LoVo (cell line): ENCODE measurements around the gene HDAC3.
"Not testable (repeated sequence)": the region's sequence is repeated elsewhere in the genome, so short reads cannot be mapped to it uniquely, and the experiment has no call there.

Source experiments
- DNase-seq: peaks from one replicate; pipeline ENCODE4 v3.0.0-alpha.2; 2016; ENCODE audit warnings: low spot score

The HDAC3 gene

GRCh38 chr5:141634720-141635119, 1.9 kb downstream of the HDAC3 start:
- no peak for DNase-seq

GRCh38 chr5:141633871-141634561, 2.6 kb downstream of the HDAC3 start:
- no peak for DNase-seq

GRCh38 chr5:141632650-141633049, 4.0 kb downstream of the HDAC3 start:
- no peak for DNase-seq

- DNase-seq: no peak
Measured at GRCh38 chr5:141630570-141631140, 6.0 kb downstream of the HDAC3 start.

- DNase-seq: no peak
Measured at GRCh38 chr5:141628175-141628788, 8.4 kb downstream of the HDAC3 start.

GRCh38 chr5:141623611-141624010, 13.0 kb downstream of the HDAC3 start:
- DNase-seq: no peak

GRCh38 chr5:141623186-141623585, 13.5 kb downstream of the HDAC3 start:
- DNase-seq: no peak

- peak; percentile 96 for DNase-seq
Measured at GRCh38 chr5:141618804-141619554, 17.7 kb downstream of the HDAC3 start, which contains the start of gene DIAPH1. Gene DIAPH1, minus strand, starts transcription at chr5:141619000. Its CDS starts 86 bp downstream, at chr5:141618914.

GRCh38 chr5:141618030-141618803, 18.4 kb downstream of the HDAC3 start:
- DNase-seq: peak; percentile 80

GRCh38 chr5:141617682-141618029, 19.0 kb downstream of the HDAC3 start:
- DNase-seq: no peak

GRCh38 chr5:141617128-141617527, 19.5 kb downstream of the HDAC3 start:
- DNase-seq: no peak

GRCh38 chr5:141615991-141616720, 20.5 kb downstream of the HDAC3 start:
- DNase-seq: no peak

- DNase-seq: no peak
Measured at GRCh38 chr5:141613344-141613743, 23.3 kb downstream of the HDAC3 start.

GRCh38 chr5:141611289-141611688, 25.4 kb downstream of the HDAC3 start:
- no peak for DNase-seq

- DNase-seq: not testable (repeated sequence)
Measured at GRCh38 chr5:141609921-141610320, 26.7 kb downstream of the HDAC3 start.

GRCh38 chr5:141609044-141609443, 27.6 kb downstream of the HDAC3 start:
- DNase-seq: no peak

GRCh38 chr5:141608557-141608956, 28.1 kb downstream of the HDAC3 start:
- peak; percentile 22 for DNase-seq

- no peak for DNase-seq
Measured at GRCh38 chr5:141608046-141608445, 28.6 kb downstream of the HDAC3 start.

GRCh38 chr5:141605523-141606277, 30.9 kb downstream of the HDAC3 start:
- no peak for DNase-seq

- DNase-seq: peak; percentile 93
Measured at GRCh38 chr5:141603923-141604717, 32.5 kb downstream of the HDAC3 start.
